Breast epithelium (tissue), 3 donors: ENCODE data around the gene ZDHHC12.

Source experiments
- POLR2A ChIP-seq: fragments of 450-650 bp; IDR thresholded peaks from one replicate; pipeline ENCODE4 v1.6.1; 2016; ENCODE audit warnings: antibody characterized with exemption, mild to moderate bottlenecking, moderate library complexity
- TF ChIP-seq, protein P1 (sequence below), 3 donors: fragments of 450-650 bp; IDR thresholded peaks; one replicate each; pipeline ENCODE4 v1.5.1; 2016 to 2017; ENCODE audit warnings: antibody characterized with exemption in 3 of 3, mild to moderate bottlenecking in 3 of 3, moderate library complexity in 3 of 3

DNA sequence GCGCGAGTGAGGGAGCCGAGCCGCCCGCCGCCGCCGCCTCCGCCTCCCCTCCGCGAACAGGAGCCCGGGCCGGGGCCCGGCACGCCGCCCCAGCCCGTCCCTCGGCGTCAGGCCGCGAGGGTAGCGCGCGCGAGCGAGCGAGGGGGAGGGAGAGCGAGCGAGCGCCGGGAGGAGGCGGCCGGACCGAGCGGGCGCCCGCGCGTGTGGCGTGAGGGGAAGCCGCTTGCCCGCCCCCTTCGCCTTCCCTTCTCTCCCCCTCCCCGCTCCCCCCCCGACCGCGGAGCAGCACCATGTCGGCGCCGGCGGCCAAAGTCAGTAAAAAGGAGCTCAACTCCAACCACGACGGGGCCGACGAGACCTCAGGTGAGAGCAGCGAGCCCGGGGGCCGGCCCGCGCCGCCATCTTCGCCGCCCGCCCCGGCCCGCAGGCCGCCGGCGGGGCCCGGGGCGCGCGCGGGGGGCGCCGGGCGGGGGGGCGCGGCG, 34.6 kb downstream of the ZDHHC12 start:
- TF ChIP-seq, protein P1, sequence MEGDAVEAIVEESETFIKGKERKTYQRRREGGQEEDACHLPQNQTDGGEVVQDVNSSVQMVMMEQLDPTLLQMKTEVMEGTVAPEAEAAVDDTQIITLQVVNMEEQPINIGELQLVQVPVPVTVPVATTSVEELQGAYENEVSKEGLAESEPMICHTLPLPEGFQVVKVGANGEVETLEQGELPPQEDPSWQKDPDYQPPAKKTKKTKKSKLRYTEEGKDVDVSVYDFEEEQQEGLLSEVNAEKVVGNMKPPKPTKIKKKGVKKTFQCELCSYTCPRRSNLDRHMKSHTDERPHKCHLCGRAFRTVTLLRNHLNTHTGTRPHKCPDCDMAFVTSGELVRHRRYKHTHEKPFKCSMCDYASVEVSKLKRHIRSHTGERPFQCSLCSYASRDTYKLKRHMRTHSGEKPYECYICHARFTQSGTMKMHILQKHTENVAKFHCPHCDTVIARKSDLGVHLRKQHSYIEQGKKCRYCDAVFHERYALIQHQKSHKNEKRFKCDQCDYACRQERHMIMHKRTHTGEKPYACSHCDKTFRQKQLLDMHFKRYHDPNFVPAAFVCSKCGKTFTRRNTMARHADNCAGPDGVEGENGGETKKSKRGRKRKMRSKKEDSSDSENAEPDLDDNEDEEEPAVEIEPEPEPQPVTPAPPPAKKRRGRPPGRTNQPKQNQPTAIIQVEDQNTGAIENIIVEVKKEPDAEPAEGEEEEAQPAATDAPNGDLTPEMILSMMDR (IDR thresholded peaks at IDR 0.05): no peak
- TF ChIP-seq POLR2A: no peak
